HEK293 (cell line): ENCODE measurements around the gene PDP2.

Experiments used
- CTCF ChIP-seq: fragments of 450-650 bp; formaldehyde crosslinking; IDR thresholded peaks from 2 replicates; pipeline ENCODE4 v1.5.1; 2016; ENCODE audit warnings: missing biosample characterization, missing genetic modification characterization
- HOXA7 ChIP-seq: sonication (generic); formaldehyde crosslinking; IDR thresholded peaks from 2 replicates; pipeline ENCODE4 v1.8.1; 2022; ENCODE audit warnings: missing genetic modification reagents, borderline replicate concordance
- MZF1 ChIP-seq: fragments of 450-650 bp; formaldehyde crosslinking; IDR thresholded peaks from 2 replicates; pipeline ENCODE4 v1.5.1; 2017; ENCODE audit warnings: missing biosample characterization, missing genetic modification characterization, borderline replicate concordance
- PATZ1 ChIP-seq: fragments of 450-650 bp; formaldehyde crosslinking; IDR thresholded peaks from 2 replicates; pipeline ENCODE4 v1.5.1; 2016; ENCODE audit warnings: missing biosample characterization, missing genetic modification characterization
- PRDM10 ChIP-seq: fragments of 450-650 bp; formaldehyde crosslinking; IDR thresholded peaks from 2 replicates; pipeline ENCODE4 v1.5.1; 2016; ENCODE audit warnings: missing biosample characterization, missing genetic modification characterization
- PRDM2 ChIP-seq: fragments of 450-650 bp; formaldehyde crosslinking; IDR thresholded peaks from 2 replicates; pipeline ENCODE4 v1.5.1; 2016; ENCODE audit warnings: missing biosample characterization, missing genetic modification characterization, borderline replicate concordance
- TSHZ1 ChIP-seq: fragments of 450-650 bp; formaldehyde crosslinking; IDR thresholded peaks from 2 replicates; pipeline ENCODE4 v1.5.1; 2016; ENCODE audit warnings: missing biosample characterization, missing genetic modification characterization, borderline replicate concordance
- ZBTB21 ChIP-seq: fragments of 450-650 bp; formaldehyde crosslinking; IDR thresholded peaks from 2 replicates; pipeline ENCODE4 v1.5.1; 2017; ENCODE audit warnings: missing biosample characterization, missing genetic modification characterization
- ZBTB44 ChIP-seq: fragments of 450-650 bp; IDR thresholded peaks from 2 replicates; pipeline ENCODE4 v1.5.1; 2018; ENCODE audit warnings: missing biosample characterization, mild to moderate bottlenecking, missing genetic modification characterization
- ZBTB48 ChIP-seq: fragments of 450-650 bp; formaldehyde crosslinking; IDR thresholded peaks from 2 replicates; pipeline ENCODE4 v1.5.1; 2016; ENCODE audit warnings: missing biosample characterization, missing genetic modification characterization
- ZBTB8A ChIP-seq: fragments of 450-650 bp; formaldehyde crosslinking; IDR thresholded peaks from 2 replicates; pipeline ENCODE4 v1.5.1; 2016; ENCODE audit warnings: missing biosample characterization, missing genetic modification characterization
- ZFHX2 ChIP-seq: fragments of 450-650 bp; formaldehyde crosslinking; conservative IDR thresholded peaks from 2 replicates; pipeline ENCODE4 v1.5.1; 2016; ENCODE audit warnings: missing biosample characterization, missing genetic modification characterization
- ZNF112 ChIP-seq: fragments of 450-650 bp; formaldehyde crosslinking; IDR thresholded peaks from 2 replicates; pipeline ENCODE4 v1.5.0; 2017; ENCODE audit warnings: missing biosample characterization, missing genetic modification characterization
- ZNF16 ChIP-seq: fragments of 450-650 bp; formaldehyde crosslinking; IDR thresholded peaks from 2 replicates; pipeline ENCODE4 v1.5.1; 2016; ENCODE audit warnings: low read depth, missing biosample characterization, missing genetic modification characterization
- ZNF394 ChIP-seq: fragments of 450-650 bp; formaldehyde crosslinking; IDR thresholded peaks from 2 replicates; pipeline ENCODE4 v1.5.1; 2016; ENCODE audit warnings: missing biosample characterization, missing genetic modification characterization, mild to moderate bottlenecking, moderate library complexity, borderline replicate concordance
- ZNF596 ChIP-seq: fragments of 450-650 bp; IDR thresholded peaks from 2 replicates; pipeline ENCODE4 v1.5.0; 2018; ENCODE audit warnings: missing biosample characterization, mild to moderate bottlenecking, missing genetic modification characterization, moderate library complexity
- ZNF654 ChIP-seq: fragments of 450-650 bp; formaldehyde crosslinking; IDR thresholded peaks from 2 replicates; pipeline ENCODE4 v1.5.1; 2016; ENCODE audit warnings: low read depth, missing biosample characterization, missing genetic modification characterization
- ZNF677 ChIP-seq: fragments of 450-650 bp; IDR thresholded peaks from 2 replicates; pipeline ENCODE4 v1.5.0; 2018; ENCODE audit warnings: missing biosample characterization, mild to moderate bottlenecking, missing genetic modification characterization, moderate library complexity
- ZNF692 ChIP-seq: fragments of 450-650 bp; formaldehyde crosslinking; IDR thresholded peaks from 2 replicates; pipeline ENCODE4 v1.5.1; 2016; ENCODE audit warnings: missing biosample characterization, missing genetic modification characterization

Gene PDP2

GRCh38 chr16:66930189-66930588, 49.9 kb downstream of the PDP2 start (continued):
- TF ChIP-seq PRDM2 (tag by site-specific recombination) (no peak), TSHZ1 (tag by site-specific recombination) (no peak), ZNF692 (tag by site-specific recombination) (0 out of 2 replicates have a peak, but pooled peaks have one; percentile 49), ZNF112 (no peak), HOXA7 (CRISPR knock-in tag) (no peak), ZNF16 (tag by site-specific recombination) (no peak), ZBTB21 (tag by site-specific recombination) (peak; percentile 63; the same call in 1 of the 2 replicates), MZF1 (tag by site-specific recombination) (no peak), ZNF394 (tag by site-specific recombination) (no peak), CTCF (tag by site-specific recombination) (no peak), ZNF596 (tag by site-specific recombination) (no peak), PATZ1 (peak; percentile 48; the same call in 1 of the 2 replicates), ZBTB8A (no peak), ZBTB44 (tag by site-specific recombination) (no peak), ZFHX2 (no peak), ZBTB48 (tag by site-specific recombination) (peak; percentile 59), ZNF677 (tag by site-specific recombination) (no peak), PRDM10 (tag by site-specific recombination) (0 out of 2 replicates have a peak, but pooled peaks have one; percentile 18), ZNF654 (tag by site-specific recombination) (no peak)
